Adipose tissue (tissue), 3 donors: ENCODE results near the gene ITGB1BP1. TPM values are rescaled to one million over a fixed set of nuclear protein-coding genes. Genes with fewer than 3 reads are reported as not detected.

Experiments
- H3K27ac ChIP-seq: one replicate; pipeline ENCODE4 v1.5.1; 2013; ENCODE audit warnings: low read depth, low read length
- WGBS, 3 donors: extraction: QIAGEN DNeasy Blood & Tissue Kit; methylation state at CpG; one replicate each; pipeline ENCODE4 v1.1.7; 2013; 5-methylcytosine and 5-hydroxymethylcytosine counted together
- polyA plus RNA-seq, 3 donors: library from polyadenylated mRNA; stranded (reverse); fragments of 200-250 nt; gene quantifications; one replicate each; pipeline ENCODE4 v1.2.3, GENCODE V29; 2013
- donor health status: healthy with polysubstance abuse.
- donor health status: Bipolar disorder and iron deficiency.
- donor health status: healthy.

ITGB1BP1 gene
- polyA plus RNA-seq, 3 donors: 20.6 to 219 (median 172) TPM

GRCh38 chr2:9406529-9407362, 16.6 kb downstream of the ITGB1BP1 start:
- 62 to 74% (median 70%) methylated on average over 13 of the region's 13 CpGs for WGBS, 3 donors
- H3K27ac ChIP-seq: no peak overlapping the region

GRCh38 chr2:9405636-9406035, 17.7 kb downstream of the ITGB1BP1 start:
- H3K27ac ChIP-seq: no peak overlapping the region
- WGBS, 3 donors: 97 to 100% (median 98%) methylated on average over 2 of the region's 2 CpGs

- no peak overlapping the region for H3K27ac ChIP-seq
- 83 to 93% (median 85%) methylated on average over 4 of the region's 4 CpGs for WGBS, 3 donors
These were observed 18.9 kb downstream of the ITGB1BP1 start for GRCh38 chr2:9404451-9404850.

- H3K27ac ChIP-seq: no peak overlapping the region
- 54 to 72% (median 59%) methylated on average over 2 of the region's 2 CpGs for WGBS, 3 donors
These were observed 19.4 kb downstream of the ITGB1BP1 start for GRCh38 chr2:9403924-9404323.

GRCh38 chr2:9401646-9402371, 21.5 kb downstream of the ITGB1BP1 start:
- H3K27ac ChIP-seq: no peak overlapping the region

GRCh38 chr2:9401059-9401547, 22.2 kb downstream of the ITGB1BP1 start:
- H3K27ac ChIP-seq: no peak overlapping the region
- WGBS, 3 donors: 93 to 98% (median 94%) methylated on average over 12 of the region's 12 CpGs

More at GRCh38 chr2:9401646-9402371, 21.5 kb downstream of the ITGB1BP1 start:
- 90 to 91% (median 91%) methylated on average over 19 of the region's 19 CpGs for WGBS, 3 donors

- 80 to 85% (median 84%) methylated on average over 12 of the region's 12 CpGs for WGBS, 3 donors
- H3K27ac ChIP-seq: no peak overlapping the region
These were observed 22.9 kb downstream of the ITGB1BP1 start for GRCh38 chr2:9400268-9401058.

GRCh38 chr2:9398881-9399780, 24.2 kb downstream of the ITGB1BP1 start:
- 69 to 86% (median 72%) methylated on average over 20 of the region's 20 CpGs for WGBS, 3 donors
- peak overlapping the region; percentile 29 for H3K27ac ChIP-seq

- H3K27ac ChIP-seq: peak overlapping the region; percentile 24
- 94 to 97% (median 96%) methylated on average over 11 of the region's 11 CpGs for WGBS, 3 donors
These were observed 25.1 kb downstream of the ITGB1BP1 start for GRCh38 chr2:9398251-9398650.

- 87 to 96% (median 88%) methylated on average over 14 of the region's 14 CpGs for WGBS, 3 donors
- H3K27ac ChIP-seq: no peak overlapping the region
These were observed 26.1 kb downstream of the ITGB1BP1 start for GRCh38 chr2:9397201-9397600.

GRCh38 chr2:9394816-9395215, 28.5 kb downstream of the ITGB1BP1 start:
- H3K27ac ChIP-seq: no peak overlapping the region

GRCh38 chr2:9392898-9393765, 30.2 kb downstream of the ITGB1BP1 start:
- H3K27ac ChIP-seq: no peak overlapping the region
- 54 to 68% (median 55%) methylated on average over 27 to 28 of the region's 28 CpGs for WGBS, 3 donors

More at GRCh38 chr2:9394816-9395215, 28.5 kb downstream of the ITGB1BP1 start:
- 88 to 95% (median 89%) methylated on average over 15 of the region's 15 CpGs for WGBS, 3 donors

GRCh38 chr2:9391961-9392720, 31.2 kb downstream of the ITGB1BP1 start:
- 86 to 90% (median 88%) methylated on average over 13 of the region's 13 CpGs for WGBS, 3 donors
- H3K27ac ChIP-seq: no peak overlapping the region

GRCh38 chr2:9390991-9391390, 32.3 kb downstream of the ITGB1BP1 start:
- H3K27ac ChIP-seq: no peak overlapping the region
- WGBS, 3 donors: 91 to 94% (median 94%) methylated on average over 19 of the region's 19 CpGs

GRCh38 chr2:9390151-9390850, 33.0 kb downstream of the ITGB1BP1 start:
- WGBS, 3 donors: 80 to 93% (median 90%) methylated on average over 7 of the region's 7 CpGs

More at GRCh38 chr2:9390151-9390850, 33.0 kb downstream of the ITGB1BP1 start:
- no peak overlapping the region for H3K27ac ChIP-seq
